GM18907 (cell line): Measurements from ENCODE around the gene HSPB6.
"Not testable (repeated sequence)": the region's sequence is repeated elsewhere in the genome, so short reads cannot be mapped to it uniquely, and the experiment has no call there.

Source experiments
- ATAC-seq: cut with Tn5 transposase; IDR thresholded peaks from one replicate; pipeline ENCODE4 v1.9.1; 2021; ENCODE audit warnings: mild to moderate bottlenecking, moderate library complexity; ENCODE audit not compliant: unreplicated experiment

Gene HSPB6

GRCh38 chr19:35786299-35787160, 29.7 kb upstream of the HSPB6 start:
- ATAC-seq, result no peak

DNA sequence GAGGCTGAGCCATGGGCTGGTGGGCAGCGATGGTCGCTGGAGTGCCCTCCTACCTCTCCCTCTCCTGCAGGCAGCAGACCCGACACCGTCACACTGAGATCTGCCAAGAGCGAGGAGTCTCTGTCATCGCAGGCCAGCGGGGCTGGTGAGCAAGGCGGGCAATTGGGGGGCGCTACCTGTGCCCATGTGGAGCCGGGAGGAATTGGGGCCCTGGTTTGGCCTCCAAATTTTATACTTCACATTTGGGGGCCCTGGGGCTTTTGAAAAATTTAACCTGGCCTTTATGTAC, 28.5 kb upstream of the HSPB6 start:
- no peak for ATAC-seq

GRCh38 chr19:35784503-35785338, 27.9 kb upstream of the HSPB6 start:
- ATAC-seq, result no peak

DNA sequence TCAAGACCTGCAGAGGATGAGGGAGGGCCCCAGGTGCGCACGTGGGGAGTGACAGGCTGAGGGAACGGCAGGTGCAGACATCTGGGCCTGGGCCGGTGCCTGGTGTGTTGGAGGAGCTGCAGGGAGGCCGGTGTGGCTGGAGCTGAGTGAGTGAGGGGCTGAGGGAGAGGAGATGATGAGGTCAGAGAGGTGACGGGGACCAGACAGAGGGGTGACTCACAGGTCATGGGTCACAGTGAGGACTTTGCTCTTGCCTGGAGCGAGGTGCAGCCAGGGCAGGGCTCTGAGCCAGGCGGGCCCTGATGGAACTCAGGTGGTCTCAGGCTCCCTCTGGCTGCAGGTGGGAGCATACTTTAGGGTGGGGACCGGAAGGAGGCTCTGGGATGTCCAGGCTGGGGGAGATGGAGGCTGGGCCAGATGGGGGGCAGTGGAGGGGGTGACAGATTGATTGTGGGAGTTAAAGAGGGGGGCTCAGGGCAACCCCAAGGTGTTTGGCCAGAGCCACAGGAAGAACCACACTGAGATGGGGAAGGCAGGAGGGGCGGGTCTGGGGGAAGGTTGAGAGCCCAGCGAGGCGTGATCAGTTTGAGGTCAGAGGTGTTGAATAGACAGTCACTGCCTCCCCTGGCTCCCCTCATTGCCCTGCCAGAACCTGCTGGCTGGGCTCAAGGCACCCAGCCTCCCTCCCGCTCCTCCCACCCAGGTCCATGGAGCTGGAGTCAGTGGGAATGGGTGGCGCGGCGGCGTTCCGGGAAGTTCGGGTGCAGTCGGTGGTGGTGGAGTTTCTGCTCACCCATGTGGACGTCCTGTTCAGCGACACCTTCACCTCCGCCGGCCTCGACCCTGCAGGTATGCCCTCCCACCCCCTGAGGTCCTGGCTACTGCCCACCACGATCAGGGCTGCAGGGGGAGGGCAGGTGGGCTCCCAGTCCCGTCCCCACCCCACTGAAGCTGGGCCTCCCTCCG, 26.9 kb upstream of the HSPB6 start:
- no peak for ATAC-seq

GRCh38 chr19:35782589-35782988, 25.8 kb upstream of the HSPB6 start:
- no peak for ATAC-seq

DNA sequence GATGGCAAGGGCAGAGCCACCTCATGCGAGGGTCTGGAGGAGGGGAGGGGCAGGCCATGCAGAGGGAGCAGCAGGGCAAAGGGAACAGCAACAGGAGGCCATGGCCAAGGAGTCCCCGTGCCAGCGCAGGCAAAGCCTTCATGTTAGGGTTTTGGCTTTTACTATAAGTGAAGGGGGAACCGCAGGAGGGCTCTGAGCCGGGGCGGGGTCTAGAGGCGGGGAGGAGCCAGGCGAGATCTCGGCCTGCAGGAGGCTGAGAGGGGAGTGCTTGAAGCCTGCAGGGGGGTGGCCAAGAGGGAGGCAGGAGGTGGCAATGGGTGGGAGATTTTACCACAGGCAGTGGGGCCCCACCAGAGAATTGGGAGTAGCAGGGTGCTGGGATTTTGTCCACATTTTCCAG, 24.8 kb upstream of the HSPB6 start:
- ATAC-seq, result no peak

DNA sequence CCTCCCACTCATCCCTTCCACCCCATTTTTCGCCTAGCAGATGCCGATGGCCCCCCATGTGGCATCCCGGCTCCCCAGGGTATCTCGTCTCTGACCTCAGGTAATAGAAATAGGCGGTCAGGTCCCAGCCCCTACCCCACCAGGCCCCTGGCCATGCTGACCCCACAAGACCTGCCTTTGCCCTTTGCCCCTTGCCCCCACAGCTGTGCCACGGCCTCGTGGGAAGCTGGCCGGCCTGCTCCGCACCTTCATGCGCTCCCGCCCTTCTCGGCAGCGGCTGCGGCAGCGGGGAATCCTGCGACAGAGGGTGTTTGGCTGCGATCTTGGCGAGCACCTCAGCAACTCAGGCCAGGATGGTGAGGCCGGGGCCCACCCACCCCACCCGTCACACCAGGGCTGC, 23.9 kb upstream of the HSPB6 start:
- ATAC-seq, result no peak

- ATAC-seq, result no peak
Measured at GRCh38 chr19:35780058-35780457, 23.2 kb upstream of the HSPB6 start.

GRCh38 chr19:35779033-35779432, 22.2 kb upstream of the HSPB6 start:
- ATAC-seq, result no peak

- ATAC-seq, result no peak
Measured at GRCh38 chr19:35777961-35778360, 21.1 kb upstream of the HSPB6 start.

DNA sequence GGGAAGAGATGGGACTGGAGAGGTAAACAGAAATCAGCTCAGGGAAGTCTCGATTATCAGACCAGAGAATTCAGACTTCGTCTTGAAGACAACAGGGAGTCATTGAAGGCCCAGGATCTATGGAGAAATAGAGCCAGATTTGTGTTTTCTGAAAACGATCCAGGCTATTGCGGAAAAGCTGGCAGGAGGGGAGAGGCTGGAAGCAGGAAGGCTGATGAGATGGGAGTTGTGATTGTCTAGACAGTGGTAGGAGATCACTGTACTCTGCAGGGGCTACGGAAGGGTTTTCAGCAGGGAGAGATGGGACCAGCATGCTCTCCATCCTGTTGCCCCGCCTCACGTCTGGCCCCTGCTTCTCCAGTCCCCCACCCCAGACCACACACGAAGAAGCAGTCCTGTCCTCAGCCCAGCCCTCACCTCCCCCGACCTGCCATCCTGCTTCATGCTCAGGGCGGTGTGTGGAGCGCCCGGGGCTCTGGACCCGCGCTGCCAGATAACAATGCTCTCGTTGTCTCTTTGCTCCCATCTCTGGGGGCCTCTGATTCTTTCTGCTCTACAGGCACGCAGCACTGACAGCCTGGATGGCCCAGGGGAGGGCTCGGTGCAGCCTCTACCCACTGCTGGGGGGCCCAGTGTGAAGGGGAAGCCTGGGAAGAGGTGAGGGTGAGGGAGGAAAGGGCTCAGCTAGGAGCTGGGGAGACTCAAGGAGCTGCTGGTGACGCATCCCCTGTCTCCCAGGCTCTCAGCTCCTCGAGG, 20.4 kb upstream of the HSPB6 start:
- ATAC-seq, result no peak

- ATAC-seq, result no peak
Measured at GRCh38 chr19:35776102-35776788, 19.4 kb upstream of the HSPB6 start.

GRCh38 chr19:35775298-35776101, 18.7 kb upstream of the HSPB6 start, which contains the start of gene ARHGAP33:
Gene ARHGAP33, plus strand, starts transcription at chr19:35775564. Its CDS starts 95 bp downstream, at chr19:35775659.
- ATAC-seq, result peak; percentile 91

DNA sequence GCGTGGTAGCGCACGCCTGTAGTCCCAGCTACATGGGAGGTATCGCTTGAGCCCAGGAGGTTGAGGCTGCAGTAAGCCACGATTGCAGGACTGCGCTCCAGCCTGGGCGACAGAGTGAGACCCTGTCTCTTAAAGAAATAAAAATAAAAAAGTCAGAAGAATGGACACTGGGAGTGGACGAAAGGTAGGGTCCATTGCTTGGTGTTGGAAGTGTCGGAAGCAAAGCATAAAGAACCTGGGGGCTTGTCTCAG, 18.1 kb upstream of the HSPB6 start:
- no peak for ATAC-seq

DNA sequence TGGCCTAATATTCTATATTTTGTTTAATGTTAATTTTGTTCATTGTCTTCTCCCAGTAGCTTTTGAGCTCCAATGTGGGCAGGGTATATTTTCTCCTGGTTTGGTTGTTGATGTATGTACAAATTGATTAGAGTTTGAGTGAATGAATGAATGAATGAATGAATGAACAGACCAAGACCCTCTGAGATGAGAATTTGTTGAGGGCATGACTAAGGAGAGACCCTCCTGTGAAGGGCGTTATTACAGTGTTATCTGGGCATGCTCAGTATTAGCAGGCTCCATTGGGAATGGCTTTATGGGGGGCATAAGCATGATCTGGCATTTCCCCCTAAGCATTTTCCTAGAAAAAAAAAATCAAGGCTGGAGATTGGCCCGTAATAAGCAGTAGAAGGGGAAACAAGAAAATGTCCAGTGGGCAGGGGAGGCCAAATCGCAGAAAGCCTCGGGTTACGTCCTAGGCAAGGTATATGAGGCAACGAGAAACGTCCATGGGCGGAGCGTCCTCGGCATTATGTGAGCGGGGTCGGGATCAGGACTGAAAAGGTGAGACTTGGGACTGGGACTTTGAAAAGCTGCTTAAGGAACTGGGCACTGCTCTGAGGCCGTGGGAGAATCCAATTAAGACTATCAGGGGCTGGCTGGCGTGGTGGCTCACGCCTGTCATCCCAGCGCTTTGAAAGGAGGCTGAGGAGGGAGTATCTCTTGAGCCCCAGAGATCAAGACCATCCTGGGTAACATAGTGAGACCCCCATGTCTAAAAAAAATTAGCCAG, 17.6 kb upstream of the HSPB6 start:
- no peak for ATAC-seq

- ATAC-seq, result no peak
Measured at GRCh38 chr19:35773020-35773806, 16.4 kb upstream of the HSPB6 start.

DNA sequence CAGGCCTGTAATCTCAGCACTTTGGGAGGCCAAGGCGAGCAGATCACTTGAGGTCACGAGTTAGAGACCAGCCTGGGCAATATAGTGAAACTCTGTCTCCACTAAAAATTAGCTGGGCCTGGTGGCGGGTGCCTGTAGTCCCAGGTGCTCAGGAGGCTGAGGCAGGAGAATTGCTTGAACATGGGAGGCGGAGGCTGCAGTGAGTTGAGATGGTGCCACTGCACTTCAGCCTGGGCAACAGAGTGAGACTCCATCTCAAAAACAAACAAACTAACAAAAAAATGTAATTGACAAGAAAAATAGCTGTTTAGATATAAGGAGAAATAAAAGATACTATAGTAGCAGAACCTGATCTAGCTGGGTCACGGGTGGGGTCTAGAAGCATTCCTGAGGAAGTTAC, 15.5 kb upstream of the HSPB6 start:
- ATAC-seq, result not testable (repeated sequence)

DNA sequence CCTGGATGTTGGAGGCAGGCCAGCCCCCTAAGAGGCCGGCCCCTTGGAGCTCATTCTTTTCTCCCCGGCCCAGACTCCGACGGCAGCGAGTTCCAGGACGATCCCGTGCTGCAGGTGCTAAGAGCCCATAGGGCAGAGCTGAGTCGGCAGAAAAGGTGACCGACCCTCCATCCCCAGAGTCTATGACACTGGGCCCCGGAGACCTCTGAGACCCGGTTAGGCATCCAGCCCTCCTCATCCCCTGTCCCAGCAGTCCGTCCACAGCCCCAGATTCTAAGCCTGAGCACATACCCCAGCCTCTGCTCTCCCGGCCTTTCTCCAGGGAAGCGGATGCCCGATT, 11.2 kb upstream of the HSPB6 start:
- no peak for ATAC-seq
